Stimulated activated CD8-positive, alpha-beta memory T cell treated with anti-CD3 and anti-CD28 coated beads, Interleukin-4, amount 100 ng/mL, for 4 hours (primary cell): Measurements from ENCODE around the gene SIGLEC11.
"Not testable (repeated sequence)": the region's sequence is repeated elsewhere in the genome, so short reads cannot be mapped to it uniquely, and the experiment has no call there.

Source experiments
- DNase-seq, 2 donors: peaks; one replicate each; pipeline ENCODE4 v3.0.0-alpha.2; 2020; ENCODE audit warnings: low read depth in 2 of 2, low spot score in 1 of 2

The SIGLEC11 gene

GRCh38 chr19:49983645-49984229 lies 22.8 kb upstream of the SIGLEC11 start:
- peak; percentile 48 to 84 for DNase-seq

DNA sequence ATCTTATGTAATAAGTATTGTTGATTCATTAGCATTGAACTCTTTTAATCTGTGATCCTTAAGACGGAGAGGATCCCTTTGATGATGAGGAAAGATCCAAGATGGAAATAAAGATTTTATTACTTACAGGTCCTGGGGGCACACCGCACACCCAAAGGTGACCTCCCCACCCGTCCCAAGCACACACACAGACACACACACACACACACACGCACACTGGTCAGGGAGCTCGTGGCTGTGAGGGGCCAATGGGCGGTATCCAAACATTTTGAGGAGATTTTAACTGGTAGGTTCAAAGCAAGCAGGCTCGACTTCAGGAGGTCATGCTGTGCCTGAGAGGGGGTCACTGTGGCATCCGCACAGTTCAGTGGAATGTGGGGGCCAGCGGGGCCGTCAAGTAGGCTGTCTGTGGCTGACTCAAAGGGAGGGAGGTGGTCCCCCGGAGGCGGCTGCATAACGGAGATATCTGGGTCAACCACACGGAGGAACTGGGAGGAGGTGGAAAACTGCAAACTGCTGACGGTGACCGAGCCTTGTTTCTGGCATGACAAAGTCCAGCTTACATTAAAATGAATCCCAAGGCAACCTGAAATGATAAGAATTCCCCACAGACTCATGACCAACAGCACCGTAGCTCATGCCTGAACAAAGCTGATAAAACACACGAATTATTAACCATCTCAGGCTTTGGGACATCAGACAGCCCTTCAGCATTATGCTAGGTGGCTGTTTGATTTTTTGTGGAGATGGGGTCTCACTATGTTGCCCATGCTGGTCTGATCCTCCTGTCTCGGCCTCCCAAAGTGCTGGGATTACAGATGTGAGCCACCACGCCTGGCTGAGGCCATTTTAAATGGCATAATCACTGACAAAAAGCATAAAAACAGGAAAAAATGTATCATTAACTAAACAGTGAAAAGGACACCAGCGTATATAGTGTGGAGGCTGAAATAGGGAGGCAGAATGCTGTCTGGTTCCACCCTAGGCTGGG lies 20.9 kb upstream of the SIGLEC11 start:
- no peak for DNase-seq

DNA sequence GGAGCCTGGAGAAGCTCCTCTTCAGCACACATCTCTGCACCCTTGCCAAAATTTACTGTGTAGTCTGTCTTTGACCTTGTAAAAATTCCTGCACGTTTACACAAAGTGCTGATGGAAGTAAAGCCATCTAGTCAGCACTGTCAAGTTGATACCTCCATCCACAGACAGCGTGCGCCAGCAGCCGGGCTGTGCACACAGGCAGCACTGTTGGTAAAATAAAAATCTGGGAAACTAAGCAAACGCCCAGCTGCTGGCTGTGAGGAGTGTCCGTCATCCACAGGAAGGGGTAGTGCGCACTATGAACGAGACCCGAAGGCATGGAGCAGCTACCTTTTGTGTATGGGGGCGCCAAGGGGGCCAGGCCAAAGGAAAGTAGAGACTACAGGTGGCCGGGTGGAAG lies 17.4 kb upstream of the SIGLEC11 start:
- DNase-seq: no peak

- no peak for DNase-seq
Measured at GRCh38 chr19:49977881-49978280, 16.9 kb upstream of the SIGLEC11 start.

GRCh38 chr19:49977076-49977475 lies 16.1 kb upstream of the SIGLEC11 start:
- no peak for DNase-seq

GRCh38 chr19:49976496-49976895 lies 15.5 kb upstream of the SIGLEC11 start:
- no peak for DNase-seq

DNA sequence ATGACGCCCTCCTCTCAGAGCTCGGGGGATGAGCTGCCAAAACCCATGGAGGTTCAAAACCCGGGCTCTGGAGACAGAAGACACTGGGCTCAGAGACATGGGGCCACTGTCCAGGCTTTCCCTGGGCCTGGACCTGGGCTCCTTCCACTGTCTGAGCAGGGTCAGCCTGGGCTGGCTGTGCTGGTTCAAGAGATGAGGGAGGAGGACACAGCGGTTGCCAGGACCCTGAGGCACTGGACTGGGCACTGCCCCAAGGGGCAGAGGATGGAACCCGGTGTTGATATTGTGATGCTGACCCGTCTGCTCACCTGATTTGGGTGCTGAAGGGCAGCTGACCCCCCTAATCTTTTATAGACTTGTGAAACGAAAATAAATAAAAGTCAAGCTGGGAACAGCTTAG lies 14.1 kb upstream of the SIGLEC11 start:
- no peak for DNase-seq

DNA sequence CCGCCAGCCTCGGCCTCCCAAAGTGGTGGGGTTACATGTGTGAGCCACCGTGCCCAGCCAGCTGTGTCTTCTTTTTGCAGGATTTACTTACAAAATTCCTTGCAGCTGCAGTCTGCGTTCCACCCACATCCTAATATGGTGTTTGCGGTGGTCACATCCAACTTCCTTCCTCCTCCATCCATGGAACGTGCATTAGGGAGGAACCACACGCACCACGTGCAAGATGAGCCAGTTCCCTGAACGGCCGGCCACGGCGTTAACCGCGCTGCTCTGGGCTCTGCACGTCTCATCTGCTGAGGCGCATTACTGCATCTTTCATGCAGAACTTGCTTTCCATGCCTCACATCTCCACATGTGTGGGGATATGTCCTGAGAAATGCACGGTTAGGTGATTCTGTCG lies 13.0 kb upstream of the SIGLEC11 start:
- no peak for DNase-seq

GRCh38 chr19:49972841-49973240 lies 11.9 kb upstream of the SIGLEC11 start:
- DNase-seq: no peak

- no peak for DNase-seq
Measured at GRCh38 chr19:49971991-49972411, 11.0 kb upstream of the SIGLEC11 start.

DNA sequence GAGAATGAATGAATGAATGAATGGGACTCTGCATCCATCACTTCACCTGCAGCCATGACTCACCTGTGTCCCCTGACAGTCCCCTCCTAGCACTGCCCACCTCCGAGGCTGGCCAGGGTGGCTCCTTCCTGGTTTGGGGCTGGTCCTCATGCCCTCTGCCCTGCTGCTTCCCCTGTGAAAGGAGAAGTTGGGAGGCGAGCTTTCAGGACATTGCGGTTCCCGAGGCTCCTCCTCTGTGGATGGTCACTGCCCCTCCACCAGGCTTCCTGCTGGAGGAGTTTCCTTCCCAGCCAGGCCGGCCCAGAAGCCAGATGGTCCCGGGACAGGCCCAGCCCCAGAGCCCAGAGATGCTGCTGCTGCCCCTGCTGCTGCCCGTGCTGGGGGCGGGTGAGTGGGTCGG lies 8.4 kb upstream of the SIGLEC11 start:
- not testable (repeated sequence) for DNase-seq

DNA sequence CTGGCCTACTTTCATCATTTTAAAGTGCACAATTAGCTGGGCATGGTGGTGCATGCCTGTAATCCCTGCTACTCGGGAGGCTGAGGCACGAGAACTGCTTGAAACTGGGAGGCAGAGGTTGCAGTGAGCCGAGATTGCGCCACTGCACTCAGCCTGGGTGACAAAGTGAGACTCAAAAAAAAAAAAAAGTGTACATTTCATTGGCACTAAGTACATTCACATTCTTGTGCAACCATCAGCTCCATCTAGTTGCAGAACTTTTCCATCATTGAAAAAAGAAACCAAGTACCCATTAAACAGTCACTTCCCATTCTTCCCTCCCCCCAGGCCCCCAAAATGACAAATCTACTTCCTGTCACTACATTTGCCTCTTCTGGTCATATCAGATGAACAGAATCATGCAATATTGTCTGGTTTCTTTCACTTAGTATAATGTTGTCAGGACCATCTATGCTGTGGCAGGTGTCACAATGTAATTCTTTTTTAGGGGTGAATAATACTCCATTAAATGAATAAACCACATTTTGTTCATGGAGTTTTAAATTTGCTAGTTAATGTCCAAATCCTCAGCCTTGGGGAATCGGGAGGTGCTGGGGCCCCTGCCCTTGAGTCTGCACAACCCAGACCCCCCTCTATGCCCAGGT lies 7.4 kb upstream of the SIGLEC11 start:
- DNase-seq: no peak

DNA sequence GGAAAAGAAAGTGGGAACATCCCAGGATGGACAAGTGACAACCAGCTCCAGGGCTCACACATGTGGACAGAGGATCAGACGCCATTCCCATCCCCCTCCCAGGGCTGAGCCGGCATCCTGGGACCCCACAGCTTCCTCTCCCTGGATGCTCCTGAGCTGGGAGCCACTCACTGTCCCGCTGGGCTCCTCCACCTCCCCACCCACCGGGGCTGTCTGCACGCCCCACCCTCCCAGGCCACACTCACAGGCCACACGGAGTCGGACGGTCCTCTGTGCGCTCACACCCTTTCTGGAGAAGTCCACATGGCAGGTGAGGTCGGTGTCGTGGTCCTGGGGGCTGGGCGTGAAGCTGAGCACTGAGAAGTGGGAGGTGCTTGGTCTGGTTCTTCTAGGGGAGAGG lies 1.1 kb downstream of the SIGLEC11 start:
- not testable (repeated sequence) for DNase-seq

- not testable (repeated sequence) for DNase-seq
Measured at GRCh38 chr19:49958596-49958995, 2.4 kb downstream of the SIGLEC11 start.

DNA sequence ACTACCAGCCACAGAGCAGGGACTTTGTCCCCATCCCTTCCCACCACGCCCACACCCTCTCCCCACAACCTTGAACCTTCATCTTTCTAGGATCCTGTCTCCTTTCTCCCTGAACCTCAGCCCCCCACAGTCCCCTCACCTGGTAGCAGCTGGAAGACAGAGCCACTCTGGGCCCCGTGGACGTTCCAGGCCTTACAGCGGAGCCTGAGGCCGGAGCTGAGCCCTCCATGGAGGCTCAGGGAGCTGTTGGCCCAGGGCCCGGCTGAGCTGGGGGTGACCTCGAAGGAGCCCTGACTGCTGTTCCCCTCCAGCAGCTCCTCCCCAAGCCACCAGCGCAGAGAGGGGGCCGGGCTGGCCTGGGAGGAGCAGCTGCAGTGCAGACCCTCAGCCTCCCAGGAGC lies 2.8 kb downstream of the SIGLEC11 start:
- DNase-seq: not testable (repeated sequence)

DNA sequence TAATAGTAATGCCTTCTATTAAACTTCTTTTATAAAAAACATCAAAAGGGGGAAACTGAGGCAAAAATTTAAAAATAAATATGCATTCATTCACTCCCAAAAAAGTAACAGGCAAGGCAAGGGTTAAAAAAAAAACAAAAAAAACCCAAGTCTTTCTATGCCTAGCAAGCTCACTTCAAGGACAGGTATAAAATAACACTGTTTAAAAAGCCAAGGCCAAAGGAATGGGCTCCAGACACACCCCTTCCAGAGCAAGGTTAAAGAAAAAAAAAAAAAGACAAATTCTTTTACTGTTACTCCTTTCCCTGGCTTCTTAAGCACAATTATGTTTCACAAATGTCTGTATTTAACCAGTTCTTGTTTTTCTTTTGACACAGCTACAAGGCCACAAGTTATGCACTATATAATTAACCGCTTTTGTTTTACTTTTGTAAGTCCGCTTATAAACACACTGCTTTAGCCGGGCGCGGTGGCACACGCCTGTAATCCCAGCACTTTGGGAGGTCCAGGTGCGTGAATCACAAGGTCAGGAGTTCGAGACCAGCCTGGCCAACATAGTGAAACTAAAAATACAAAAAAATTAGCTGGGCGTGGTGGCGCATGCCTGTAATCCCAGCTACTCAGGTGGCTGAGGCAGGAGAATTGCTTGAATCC lies 3.6 kb downstream of the SIGLEC11 start:
- no peak for DNase-seq

- no peak for DNase-seq
Measured at GRCh38 chr19:49956115-49956495, 4.9 kb downstream of the SIGLEC11 start.

- DNase-seq: no peak
Measured at GRCh38 chr19:49954933-49955332, 6.0 kb downstream of the SIGLEC11 start.

GRCh38 chr19:49954092-49954829 lies 6.7 kb downstream of the SIGLEC11 start:
- DNase-seq: no peak

- no peak for DNase-seq
Measured at GRCh38 chr19:49953416-49953815, 7.6 kb downstream of the SIGLEC11 start.

GRCh38 chr19:49952906-49953305 lies 8.1 kb downstream of the SIGLEC11 start:
- no peak for DNase-seq
